A673 (cell line): Measurements from ENCODE around the gene TNFRSF13B.

Experiments
- CTCF ChIP-seq: fragments of 300-800, 200-600 bp; sonication (generic); conservative IDR thresholded peaks from 2 replicates; pipeline ENCODE4 v1.5.1; 2017; ENCODE audit warnings: low read depth, mild to moderate bottlenecking, antibody characterized with exemption, low read length, moderate library complexity, mixed read lengths
- EZH2 ChIP-seq: fragments of 200-600 bp; sonication (generic); IDR thresholded peaks from 2 replicates; pipeline ENCODE4 v1.6.1; 2017; ENCODE audit warnings: borderline replicate concordance, low read depth, mild to moderate bottlenecking, mixed read lengths, antibody characterized with exemption, low read length; ENCODE audit not compliant: poor library complexity, severe bottlenecking

- TF ChIP-seq EZH2 (no peak), CTCF (no peak)
Measured at GRCh38 chr17:16916557-16916920, 55.4 kb downstream of the TNFRSF13B start.
